SW480 (cell line): ENCODE results near the gene ADARB2.

Experiments used
- DNase-seq: peaks from one replicate; pipeline ENCODE4 v3.0.0-alpha.2; 2016; ENCODE audit warnings: low spot score

The ADARB2 gene

GRCh38 chr10:1569208-1569607 lies 168.1 kb downstream of the ADARB2 start:
- DNase-seq, result no peak

- no peak for DNase-seq
Measured at GRCh38 chr10:1567742-1568495, 169.4 kb downstream of the ADARB2 start.

GRCh38 chr10:1567152-1567551 lies 170.2 kb downstream of the ADARB2 start:
- DNase-seq, result no peak

- no peak for DNase-seq
Measured at GRCh38 chr10:1564791-1565190, 172.5 kb downstream of the ADARB2 start.

- no peak for DNase-seq
Measured at GRCh38 chr10:1563028-1563427, 174.3 kb downstream of the ADARB2 start.

- no peak for DNase-seq
Measured at GRCh38 chr10:1561731-1562337, 175.5 kb downstream of the ADARB2 start.

- no peak for DNase-seq
Measured at GRCh38 chr10:1560535-1561192, 176.7 kb downstream of the ADARB2 start.

- DNase-seq, result no peak
Measured at GRCh38 chr10:1559761-1560160, 177.6 kb downstream of the ADARB2 start.

GRCh38 chr10:1559311-1559710 lies 178.0 kb downstream of the ADARB2 start:
- no peak for DNase-seq

GRCh38 chr10:1558906-1559305 lies 178.4 kb downstream of the ADARB2 start:
- no peak for DNase-seq

- no peak for DNase-seq
Measured at GRCh38 chr10:1557081-1557480, 180.2 kb downstream of the ADARB2 start.

- DNase-seq, result no peak
Measured at GRCh38 chr10:1556496-1556895, 180.8 kb downstream of the ADARB2 start.

- no peak for DNase-seq
Measured at GRCh38 chr10:1553951-1554350, 183.4 kb downstream of the ADARB2 start.

GRCh38 chr10:1552881-1553670 lies 184.2 kb downstream of the ADARB2 start:
- no peak for DNase-seq

- no peak for DNase-seq
Measured at GRCh38 chr10:1552406-1552805, 184.9 kb downstream of the ADARB2 start.

GRCh38 chr10:1551636-1552338 lies 185.5 kb downstream of the ADARB2 start:
- no peak for DNase-seq

- DNase-seq, result no peak
Measured at GRCh38 chr10:1550616-1551015, 186.7 kb downstream of the ADARB2 start.

- DNase-seq, result no peak
Measured at GRCh38 chr10:1550291-1550595, 187.1 kb downstream of the ADARB2 start.

GRCh38 chr10:1549591-1550290 lies 187.6 kb downstream of the ADARB2 start:
- DNase-seq, result no peak

GRCh38 chr10:1548596-1548995 lies 188.7 kb downstream of the ADARB2 start:
- DNase-seq, result no peak

- no peak for DNase-seq
Measured at GRCh38 chr10:1548146-1548545, 189.2 kb downstream of the ADARB2 start.
